Uterus (tissue), 2 donors: ENCODE data around the gene TLK1.
"Not testable (repeated sequence)": the region's sequence is repeated elsewhere in the genome, so short reads cannot be mapped to it uniquely, and the experiment has no call there.

Experiments
- CTCF ChIP-seq, 4 experiments: fragments of 200-600 bp in 2 of 4; fragments of 450-650 bp in 2 of 4; sonication (generic) in 2 of 4; IDR thresholded peaks; one replicate each; pipeline ENCODE4 v1.5.1; 2016 to 2019; ENCODE audit warnings: antibody characterized with exemption in 4 of 4, mild to moderate bottlenecking in 2 of 4, moderate library complexity in 1 of 4
- POLR2A ChIP-seq, 2 donors: fragments of 450-650 bp; IDR thresholded peaks; one replicate each; pipeline ENCODE4 v1.6.1; 2016; ENCODE audit warnings: antibody characterized with exemption in 2 of 2, mild to moderate bottlenecking in 1 of 2, moderate library complexity in 1 of 2

- not testable (repeated sequence) for TF ChIP-seq CTCF, POLR2A (IDR thresholded peaks at IDR 0.05)
Observed at GRCh38 chr2:171162522-171163197, 2.0 kb upstream of the TLK1 start.
